PC-3 (cell line): ENCODE data around the gene CYP27B1. TPM values are rescaled to one million over a fixed set of nuclear protein-coding genes. Genes with fewer than 3 reads are reported as not detected.

Experiments
- ATAC-seq: fragments of 200-7000 bp; cut with Tn5 transposase; 2 replicates; pipeline ENCODE4 v1.9.1; 2020; ENCODE audit warnings: mild to moderate bottlenecking, moderate library complexity
- BruUV-seq: library from RNA; stranded (reverse); fragments of 400-500 nt; replicated peaks from 2 replicates; lab custom pipeline; 2021; lab: Mats Ljungman, UMichigan
- CTCF ChIA-PET: fragments of 300-600 bp; sonication (Branson Sonifier 250); formaldehyde crosslinking; loops from one replicate; lab custom pipeline; 2022; ENCODE audit warnings: antibody characterized with exemption; lab: Charles Lee
- POLR2A ChIA-PET: fragments of 300-600 bp; sonication (Branson Sonifier 250); formaldehyde crosslinking; loops from one replicate; lab custom pipeline; 2022; ENCODE audit warnings: antibody characterized with exemption; ENCODE audit not compliant: unreplicated experiment; lab: Charles Lee
- DNase-seq: peaks from one replicate; pipeline ENCODE4 v3.0.0-alpha.2; 2015
- H2AFZ ChIP-seq: fragments of 300-600 bp; sonication (generic); 2 replicates; pipeline ENCODE4 v1.6.0; 2016; ENCODE audit warnings: antibody characterized with exemption, low read length
- H3F3A ChIP-seq: fragments of 300-600 bp; sonication (generic); one replicate; pipeline ENCODE4 v1.6.0; 2017; ENCODE audit warnings: antibody characterized with exemption, low read length, control low read depth, mild to moderate bottlenecking; ENCODE audit not compliant: unreplicated experiment
- H3K27ac ChIP-seq: fragments of 300-600 bp; sonication (generic); 2 replicates; pipeline ENCODE4 v1.5.1; 2016; ENCODE audit warnings: mild to moderate bottlenecking, low read length
- H3K27me3 ChIP-seq: fragments of 300-600 bp; sonication (generic); 2 replicates; pipeline ENCODE4 v1.6.1; 2016; ENCODE audit warnings: low read length, mixed read lengths
- H3K36me3 ChIP-seq: fragments of 300-600 bp; sonication (generic); 2 replicates; pipeline ENCODE4 v1.6.1; 2016; ENCODE audit warnings: low read depth, mixed run types, low read length, mixed read lengths
- H3K4me1 ChIP-seq: fragments of 300-600 bp; sonication (generic); 2 replicates; pipeline ENCODE4 v1.5.1; 2016; ENCODE audit warnings: low read length; ENCODE audit not compliant: insufficient read depth
- H3K4me2 ChIP-seq: fragments of 300-600 bp; sonication (generic); 2 replicates; pipeline ENCODE4 v1.6.0; 2016; ENCODE audit warnings: low read length
- H3K4me3 ChIP-seq: fragments of 300-600 bp; sonication (generic); 2 replicates; pipeline ENCODE4 v1.5.1; 2016; ENCODE audit warnings: mild to moderate bottlenecking, low read length, mixed read lengths
- H3K79me2 ChIP-seq: fragments of 300-600 bp; sonication (generic); 2 replicates; pipeline ENCODE4 v1.6.1; 2017; ENCODE audit warnings: low read length, mixed read lengths
- H3K9ac ChIP-seq: fragments of 300-600 bp; sonication (generic); 2 replicates; pipeline ENCODE4 v1.6.0; 2016; ENCODE audit warnings: mild to moderate bottlenecking, low read length
- H3K9me2 ChIP-seq: fragments of 300-600 bp; sonication (generic); replicated peaks from 2 replicates; pipeline ENCODE4 v1.6.1; 2016; ENCODE audit warnings: mixed run types, low read length, mixed read lengths
- H3K9me3 ChIP-seq: fragments of 300-600 bp; sonication (generic); 2 replicates; pipeline ENCODE4 v1.6.1; 2016; ENCODE audit warnings: low read length, mixed read lengths
- H4K20me1 ChIP-seq: fragments of 300-600 bp; sonication (generic); 2 replicates; pipeline ENCODE4 v1.6.1; 2016; ENCODE audit warnings: low read length, mixed read lengths
- CTCF ChIP-seq: fragments of 300-600 bp; sonication (generic); conservative IDR thresholded peaks from 2 replicates; pipeline ENCODE4 v1.5.1; 2017; ENCODE audit warnings: antibody characterized with exemption, low read depth, mild to moderate bottlenecking, low read length
- EZH2 ChIP-seq: fragments of 300-600 bp; sonication (generic); IDR thresholded peaks from one replicate; pipeline ENCODE4 v1.6.1; 2017; ENCODE audit warnings: antibody characterized with exemption, mild to moderate bottlenecking, low read length; ENCODE audit not compliant: unreplicated experiment
- EZH2phosphoT487 ChIP-seq: fragments of 300-600 bp; sonication (generic); IDR thresholded peaks from 2 replicates; pipeline ENCODE4 v1.6.1; 2018; ENCODE audit warnings: mild to moderate bottlenecking, antibody characterized with exemption, low read length, borderline replicate concordance
- intact Hi-C: fragments of 100-400 bp; cut with micrococcal nuclease; formaldehyde crosslinking; loops from 2 replicates; pipeline ENCODE4 v1.9.0; 2023
- total RNA-seq: library from RNA; depleted of rRNA; stranded (reverse); fragments of >200 nt; gene quantifications from 2 replicates; pipeline ENCODE4 v1.2.3, GENCODE V29; 2014

The CYP27B1 gene
- total RNA-seq, 1 experiment from 2014 or later = 8.1 TPM

- TF ChIP-seq EZH2phosphoT487 = no peak
- Histone ChIP-seq H3K4me3 (no peak overlapping the region), H2AFZ (no peak overlapping the region), H3K4me1 (peaks cover 11% of the 10 kb centered on the region), H3K9me3 (no peaks in the 10 kb centered on the region), H3F3A (no peaks in the 10 kb centered on the region), H3K27me3 (no peaks in the 10 kb centered on the region), H3K9me2 (no peaks in the 10 kb centered on the region), H3K9ac (no peak overlapping the region), H3K27ac (no peak overlapping the region), H3K4me2 (no peak overlapping the region), H3K36me3 (no peaks in the 10 kb centered on the region), H4K20me1 (no peaks in the 10 kb centered on the region), H3K79me2 (no peaks in the 10 kb centered on the region)
- intact Hi-C loops = no loop called here
- no TSS peak for BruUV-seq
- POLR2A ChIA-PET = no interaction called here
- ATAC-seq = no peak
- CTCF ChIA-PET = no interaction called here
- DNase-seq = no peak
Measured at GRCh38 chr12:57813111-57813970, 46.5 kb upstream of the CYP27B1 start.

GRCh38 chr12:57811028-57811755, 44.3 kb upstream of the CYP27B1 start:
- no peaks in the 10 kb centered on the region for H3K36me3 ChIP-seq
- no peaks in the 10 kb centered on the region for H3F3A ChIP-seq
- H3K4me1 ChIP-seq = peaks cover 11% of the 10 kb centered on the region
- no peaks in the 10 kb centered on the region for H3K79me2 ChIP-seq
- H3K27me3 ChIP-seq = no peaks in the 10 kb centered on the region
- no peak overlapping the region for H2AFZ ChIP-seq
- H3K9me2 ChIP-seq = no peaks in the 10 kb centered on the region
- no peak overlapping the region for H3K4me3 ChIP-seq
- no peak overlapping the region for H3K9ac ChIP-seq
- H4K20me1 ChIP-seq = no peaks in the 10 kb centered on the region
- intact Hi-C loops = no loop called here
- no peak for DNase-seq
- CTCF ChIA-PET = no interaction called here
- no peak for ATAC-seq
- no peak overlapping the region for H3K27ac ChIP-seq
- BruUV-seq = no TSS peak
- H3K4me2 ChIP-seq = no peak overlapping the region
- POLR2A ChIA-PET = no interaction called here
- TF ChIP-seq CTCF (no peak), EZH2phosphoT487 (no peak), EZH2 (no peak)
- H3K9me3 ChIP-seq = no peaks in the 10 kb centered on the region

GRCh38 chr12:57810450-57810849, 43.6 kb upstream of the CYP27B1 start:
- ChIA-PET POLR2A (no interaction called here), CTCF (no interaction called here)
- ATAC-seq (peak; percentile 80), DNase-seq (peak; percentile 88)
- no peak overlapping the region for H3K9ac ChIP-seq
- H4K20me1 ChIP-seq = no peaks in the 10 kb centered on the region
- no peak overlapping the region for H3K4me2 ChIP-seq
- no peak overlapping the region for H2AFZ ChIP-seq
- H3K4me3 ChIP-seq = no peak overlapping the region
- no peak for TF ChIP-seq EZH2
- TF ChIP-seq CTCF = no peak
- TF ChIP-seq EZH2phosphoT487 = no peak
- intact Hi-C loops = no loop called here
- H3K36me3 ChIP-seq = no peaks in the 10 kb centered on the region
- H3F3A ChIP-seq = no peaks in the 10 kb centered on the region
- no peaks in the 10 kb centered on the region for H3K9me3 ChIP-seq
- no peaks in the 10 kb centered on the region for H3K27me3 ChIP-seq
- no peak overlapping the region for H3K27ac ChIP-seq
- BruUV-seq = no TSS peak
- peaks cover 11% of the 10 kb centered on the region for H3K4me1 ChIP-seq
- H3K79me2 ChIP-seq = no peaks in the 10 kb centered on the region
- H3K9me2 ChIP-seq = no peaks in the 10 kb centered on the region
